H9 (cell line): ENCODE measurements around the gene REG4. TPM values are rescaled to one million over a fixed set of nuclear protein-coding genes. Genes with fewer than 3 reads are reported as not detected.

Source experiments
- DNase-seq: peaks from one replicate; pipeline ENCODE4 v3.0.0-alpha.2; 2017
- H2AFZ ChIP-seq: one replicate; pipeline ENCODE4 v1.6.1; 2013; ENCODE audit warnings: mild to moderate bottlenecking, low read length, control low read depth, moderate library complexity
- H2AK5ac ChIP-seq: 2 replicates; pipeline ENCODE4 v1.6.1; 2013; ENCODE audit warnings: low read length, control low read depth, mixed read lengths; ENCODE audit not compliant: insufficient read length
- H2BK120ac ChIP-seq: one replicate; pipeline ENCODE4 v1.6.1; 2013; ENCODE audit warnings: low read depth, mild to moderate bottlenecking, low read length, control low read depth, inconsistent platforms; ENCODE audit not compliant: poor library complexity, severe bottlenecking
- H2BK12ac ChIP-seq: 2 replicates; pipeline ENCODE4 v1.6.1; 2013; ENCODE audit warnings: low read length, control low read depth, mixed read lengths, low read depth; ENCODE audit not compliant: insufficient read length
- H2BK15ac ChIP-seq: 2 replicates; pipeline ENCODE4 v1.6.1; 2013; ENCODE audit warnings: low read depth, low read length, control low read depth
- H2BK20ac ChIP-seq: one replicate; pipeline ENCODE4 v1.6.1; 2013; ENCODE audit warnings: low read depth, mild to moderate bottlenecking, low read length, control low read depth, inconsistent platforms; ENCODE audit not compliant: poor library complexity, severe bottlenecking
- H2BK5ac ChIP-seq: 2 replicates; pipeline ENCODE4 v1.6.1; 2013; ENCODE audit warnings: low read length, control low read depth, mixed read lengths; ENCODE audit not compliant: insufficient read length
- H3K14ac ChIP-seq: 2 replicates; pipeline ENCODE4 v1.6.1; 2013; ENCODE audit warnings: low read length, control low read depth; ENCODE audit not compliant: insufficient read depth
- H3K18ac ChIP-seq: 2 replicates; pipeline ENCODE4 v1.6.1; 2013; ENCODE audit warnings: low read depth, mild to moderate bottlenecking, mixed read lengths, low read length, control low read depth; ENCODE audit not compliant: insufficient read length
- H3K23ac ChIP-seq: 2 replicates; pipeline ENCODE4 v1.6.1; 2013; ENCODE audit warnings: low read length, control low read depth, mixed read lengths, low read depth; ENCODE audit not compliant: insufficient read length
- H3K23me2 ChIP-seq: 2 replicates; pipeline ENCODE4 v1.6.1; 2013; ENCODE audit warnings: low read depth, mild to moderate bottlenecking, mixed read lengths, low read length, control low read depth; ENCODE audit not compliant: insufficient read length, poor library complexity, severe bottlenecking
- H3K27ac ChIP-seq: 2 replicates; pipeline ENCODE4 v1.5.1; 2013; ENCODE audit warnings: low read length, control low read depth, mixed read lengths, low read depth; ENCODE audit not compliant: insufficient read length
- H3K27me3 ChIP-seq: 2 replicates; pipeline ENCODE4 v1.6.1; 2013; ENCODE audit warnings: low read length, control low read depth, inconsistent platforms; ENCODE audit not compliant: insufficient read depth
- H3K4ac ChIP-seq: 2 replicates; pipeline ENCODE4 v1.6.1; 2013; ENCODE audit warnings: low read depth, mild to moderate bottlenecking, control low read depth, inconsistent platforms, low read length, moderate library complexity
- H3K4me1 ChIP-seq: 2 replicates; pipeline ENCODE4 v1.6.1; 2013; ENCODE audit warnings: low read length, control low read depth, inconsistent platforms; ENCODE audit not compliant: insufficient read depth
- H3K4me2 ChIP-seq: 2 replicates; pipeline ENCODE4 v1.6.1; 2013; ENCODE audit warnings: low read length, control low read depth, mixed read lengths; ENCODE audit not compliant: insufficient read length, insufficient read depth
- H3K56ac ChIP-seq: 2 replicates; pipeline ENCODE4 v1.6.1; 2013; ENCODE audit warnings: low read depth, mild to moderate bottlenecking, mixed read lengths, low read length, control low read depth; ENCODE audit not compliant: insufficient read length
- H3K79me1 ChIP-seq: 2 replicates; pipeline ENCODE4 v1.6.1; 2013; ENCODE audit warnings: low read depth, mild to moderate bottlenecking, moderate library complexity, low read length, control low read depth, inconsistent platforms; ENCODE audit not compliant: insufficient read depth, poor library complexity, severe bottlenecking
- H3K79me2 ChIP-seq: 2 replicates; pipeline ENCODE4 v1.6.1; 2013; ENCODE audit warnings: low read length, control low read depth, inconsistent platforms; ENCODE audit not compliant: insufficient read depth
- H3K9ac ChIP-seq: 2 replicates; pipeline ENCODE4 v1.6.1; 2013; ENCODE audit warnings: low read length, control low read depth, mixed read lengths; ENCODE audit not compliant: insufficient read length; ENCODE audit errors: extremely low read depth
- H3K9me3 ChIP-seq: one replicate; pipeline ENCODE4 v1.6.1; 2013; ENCODE audit warnings: low read depth, low read length, inconsistent platforms; ENCODE audit not compliant: control insufficient read depth
- H3T11ph ChIP-seq: one replicate; pipeline ENCODE4 v1.6.1; 2013; ENCODE audit warnings: mild to moderate bottlenecking, low read length, control low read depth, inconsistent platforms
- H4K20me1 ChIP-seq: one replicate; pipeline ENCODE4 v1.6.1; 2013; ENCODE audit not compliant: control insufficient read depth, insufficient read length, insufficient read depth
- H4K5ac ChIP-seq: 2 replicates; pipeline ENCODE4 v1.6.1; 2013; ENCODE audit warnings: low read depth, mild to moderate bottlenecking, mixed read lengths, low read length, control low read depth; ENCODE audit not compliant: insufficient read length
- H4K8ac ChIP-seq: replicated peaks from 2 replicates; pipeline ENCODE4 v1.6.1; 2013; ENCODE audit warnings: low read length, control low read depth, mixed read lengths, low read depth; ENCODE audit not compliant: insufficient read length
- H4K91ac ChIP-seq: 2 replicates; pipeline ENCODE4 v1.6.1; 2013; ENCODE audit warnings: low read depth, mild to moderate bottlenecking, moderate library complexity, mixed read lengths, low read length, control low read depth; ENCODE audit not compliant: insufficient read length
- H3K27ac Mint-ChIP-seq, 3 experiments: 2 replicates in 2 of 3; 3 replicates in 1 of 3; pipeline ENCODE4 v1.8.0; 2020 to 2021; ENCODE audit warnings: mixed read lengths in 3 of 3, mild to moderate bottlenecking in 1 of 3, moderate library complexity in 1 of 3
- H3K27me3 Mint-ChIP-seq: 2 replicates; pipeline ENCODE4 v1.8.0; 2021; ENCODE audit warnings: low read depth, mild to moderate bottlenecking, moderate library complexity, mixed read lengths
- H3K36me3 Mint-ChIP-seq, 3 experiments: 2 replicates in 2 of 3; 3 replicates in 1 of 3; pipeline ENCODE4 v1.8.0; 2020 to 2021; ENCODE audit warnings: low read depth in 3 of 3, mixed read lengths in 3 of 3; ENCODE audit not compliant: insufficient read depth in 1 of 3
- H3K4me1 Mint-ChIP-seq, 2 experiments: 2 replicates each; pipeline ENCODE4 v1.8.0; 2020; ENCODE audit warnings: mixed read lengths in 2 of 2
- H3K4me3 Mint-ChIP-seq, 2 experiments: 2 replicates in 1 of 2; 3 replicates in 1 of 2; pipeline ENCODE4 v1.8.0; 2020 to 2021; ENCODE audit warnings: mild to moderate bottlenecking in 2 of 2, mixed read lengths in 2 of 2, moderate library complexity in 1 of 2
- H3K9me3 Mint-ChIP-seq, 2 experiments: 2 replicates in 1 of 2; 3 replicates in 1 of 2; pipeline ENCODE4 v1.8.0; 2020; ENCODE audit warnings: mild to moderate bottlenecking in 2 of 2, mixed read lengths in 2 of 2, moderate library complexity in 1 of 2
- WGBS: extraction: QIAGEN DNeasy Blood & Tissue Kit; methylation state at CpG from one replicate; pipeline ENCODE4 v1.1.7; 2013; ENCODE audit warnings: missing lambda C conversion rate, low lambda C conversion rate, mixed read lengths; ENCODE audit not compliant: insufficient read length; ENCODE audit errors: extremely low coverage; 5-methylcytosine and 5-hydroxymethylcytosine counted together
- total RNA-seq: library from RNA; stranded (reverse); gene quantifications from 2 replicates; pipeline ENCODE4 v1.2.1, GENCODE V29; 2021
- TF ChIP-seq, protein P1 (sequence below): fragments of 200-600 bp; sonication (generic); conservative IDR thresholded peaks from 3 replicates; pipeline ENCODE4 v1.8.0; 2021; ENCODE audit warnings: antibody characterized with exemption, mild to moderate bottlenecking

The REG4 gene
- total RNA-seq, 1 experiment from 2014 or later = not detected

DNA sequence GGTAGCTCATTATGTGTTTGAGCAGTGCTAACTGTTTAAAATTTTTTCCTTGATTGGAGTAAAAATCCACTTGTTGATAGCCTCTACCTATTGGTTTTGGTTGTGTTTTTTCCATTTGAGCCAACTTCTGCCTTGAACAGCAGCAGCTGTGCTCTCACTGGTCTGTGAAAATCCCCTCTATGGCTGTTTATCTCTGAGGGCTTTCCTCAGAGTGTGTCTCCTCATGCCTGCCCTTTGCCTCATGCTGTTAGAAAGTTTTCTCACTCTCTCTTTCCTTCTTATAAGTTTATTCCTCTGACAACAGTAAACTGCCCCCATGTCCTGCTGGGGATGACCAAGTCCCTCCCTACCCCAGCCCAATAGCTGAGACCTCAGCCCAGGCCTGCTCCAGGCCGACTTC is 14.1 kb downstream of the REG4 start:
- Histone ChIP-seq H3K23ac (no peak overlapping the region), H3K4ac (no peak overlapping the region), H2BK5ac (no peak overlapping the region), H3K4me1 (no peaks in the 10 kb centered on the region), H4K91ac (no peak overlapping the region), H4K8ac (no peak overlapping the region), H3K23me2 (no peaks in the 10 kb centered on the region), H3K56ac (no peak overlapping the region), H4K20me1 (no peaks in the 10 kb centered on the region), H3K79me2 (no peaks in the 10 kb centered on the region), H3K4me2 (no peak overlapping the region), H4K5ac (no peak overlapping the region), H3K18ac (no peak overlapping the region), H3K79me1 (no peaks in the 10 kb centered on the region), H2BK120ac (no peak overlapping the region), H2BK15ac (no peak overlapping the region), H3K14ac (no peak overlapping the region), H3T11ph (no peak overlapping the region), H2AFZ (no peak overlapping the region), H3K27ac (no peak overlapping the region), H3K27me3 (no peaks in the 10 kb centered on the region), H2BK12ac (no peak overlapping the region), H2BK20ac (no peak overlapping the region), H3K9ac (no peak overlapping the region), H2AK5ac (no peak overlapping the region), H3K9me3 (no peaks in the 10 kb centered on the region)
- Mint-ChIP-seq H3K4me1 (peaks cover 3 to 4% of the 10 kb centered on the region in 2 experiments; a peak in 1 of 4 replicates), H3K9me3 (no peaks in the 10 kb centered on the region), H3K27me3 (no peaks in the 10 kb centered on the region; the same call in 1 of the 2 replicates), H3K27ac (peak overlapping the region in 1 of 3 experiments; percentile 92; a peak in 2 of 7 replicates), H3K36me3 (no peaks in the 10 kb centered on the region), H3K4me3 (no peak overlapping the region)
- no CpG with 5 or more reads among the region's 1 CpG for WGBS
- TF ChIP-seq, protein P1, sequence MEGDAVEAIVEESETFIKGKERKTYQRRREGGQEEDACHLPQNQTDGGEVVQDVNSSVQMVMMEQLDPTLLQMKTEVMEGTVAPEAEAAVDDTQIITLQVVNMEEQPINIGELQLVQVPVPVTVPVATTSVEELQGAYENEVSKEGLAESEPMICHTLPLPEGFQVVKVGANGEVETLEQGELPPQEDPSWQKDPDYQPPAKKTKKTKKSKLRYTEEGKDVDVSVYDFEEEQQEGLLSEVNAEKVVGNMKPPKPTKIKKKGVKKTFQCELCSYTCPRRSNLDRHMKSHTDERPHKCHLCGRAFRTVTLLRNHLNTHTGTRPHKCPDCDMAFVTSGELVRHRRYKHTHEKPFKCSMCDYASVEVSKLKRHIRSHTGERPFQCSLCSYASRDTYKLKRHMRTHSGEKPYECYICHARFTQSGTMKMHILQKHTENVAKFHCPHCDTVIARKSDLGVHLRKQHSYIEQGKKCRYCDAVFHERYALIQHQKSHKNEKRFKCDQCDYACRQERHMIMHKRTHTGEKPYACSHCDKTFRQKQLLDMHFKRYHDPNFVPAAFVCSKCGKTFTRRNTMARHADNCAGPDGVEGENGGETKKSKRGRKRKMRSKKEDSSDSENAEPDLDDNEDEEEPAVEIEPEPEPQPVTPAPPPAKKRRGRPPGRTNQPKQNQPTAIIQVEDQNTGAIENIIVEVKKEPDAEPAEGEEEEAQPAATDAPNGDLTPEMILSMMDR = no peak
- no peak for DNase-seq
